NCI-H146 (cell line): ENCODE measurements around the gene SLC22A25.
"Not testable (repeated sequence)": the region's sequence is repeated elsewhere in the genome, so short reads cannot be mapped to it uniquely, and the experiment has no call there.

Experiments
- DNase-seq: peaks from one replicate; lab custom pipeline; 2025; lab: John Stamatoyannopoulos, UW

The SLC22A25 gene

GRCh38 chr11:63235471-63236461 lies 7.6 kb downstream of the SLC22A25 start:
- not testable (repeated sequence) for DNase-seq

- no peak for DNase-seq
These were observed 13.6 kb downstream of the SLC22A25 start for GRCh38 chr11:63229815-63230214.

GRCh38 chr11:63227521-63228107 lies 15.8 kb downstream of the SLC22A25 start:
- DNase-seq = no peak

- DNase-seq = no peak
These were observed 16.8 kb downstream of the SLC22A25 start for GRCh38 chr11:63226488-63227114.

- no peak for DNase-seq
These were observed 29.3 kb downstream of the SLC22A25 start for GRCh38 chr11:63214093-63214492.

GRCh38 chr11:63212742-63213141 lies 30.7 kb downstream of the SLC22A25 start:
- DNase-seq = no peak

GRCh38 chr11:63210111-63210510 lies 33.3 kb downstream of the SLC22A25 start:
- no peak for DNase-seq
